HG03064 (cell line): ENCODE measurements around the gene EFHB.
"Not testable (repeated sequence)": the region's sequence is repeated elsewhere in the genome, so short reads cannot be mapped to it uniquely, and the experiment has no call there.

Experiments used
- ATAC-seq: cut with Tn5 transposase; IDR thresholded peaks from one replicate; pipeline ENCODE4 v1.9.1; 2021; ENCODE audit warnings: low read depth; ENCODE audit not compliant: unreplicated experiment

EFHB gene

GRCh38 chr3:19934098-19934566, at the start of gene EFHB:
Gene EFHB, minus strand, starts transcription at chr3:19934217. Its CDS starts 199 bp downstream, at chr3:19934018.
- no peak for ATAC-seq

GRCh38 chr3:19972054-19972453, 38.0 kb upstream of the EFHB start:
- no peak for ATAC-seq

- ATAC-seq, result no peak
Observed at GRCh38 chr3:19970327-19970726, 36.3 kb upstream of the EFHB start.

- no peak for ATAC-seq
Observed at GRCh38 chr3:19967812-19968211, 33.8 kb upstream of the EFHB start.

GRCh38 chr3:19967208-19967607, 33.2 kb upstream of the EFHB start:
- no peak for ATAC-seq

GRCh38 chr3:19961960-19962359, 27.9 kb upstream of the EFHB start:
- ATAC-seq, result no peak

- ATAC-seq, result no peak
Observed at GRCh38 chr3:19960696-19961095, 26.7 kb upstream of the EFHB start.

- ATAC-seq, result no peak
Observed at GRCh38 chr3:19959505-19959904, 25.5 kb upstream of the EFHB start.

- not testable (repeated sequence) for ATAC-seq
Observed at GRCh38 chr3:19957354-19957753, 23.3 kb upstream of the EFHB start.

- no peak for ATAC-seq
Observed at GRCh38 chr3:19954676-19955075, 20.7 kb upstream of the EFHB start.

- ATAC-seq, result no peak
Observed at GRCh38 chr3:19950316-19950715, 16.3 kb upstream of the EFHB start.

GRCh38 chr3:19948226-19948591, 14.2 kb upstream of the EFHB start:
- no peak for ATAC-seq

GRCh38 chr3:19947549-19948225, 13.7 kb upstream of the EFHB start:
- peak; percentile 25 for ATAC-seq

- peak; percentile 97 for ATAC-seq
Observed at GRCh38 chr3:19946832-19947548, 13.0 kb upstream of the EFHB start, which contains the start of gene RAB5A. Gene RAB5A, plus strand, starts transcription at chr3:19947097. Its CDS starts 3,802 bp downstream, at chr3:19950899.

GRCh38 chr3:19945969-19946831, 12.2 kb upstream of the EFHB start:
- ATAC-seq, result peak; percentile 5

GRCh38 chr3:19945534-19945933, 11.5 kb upstream of the EFHB start:
- ATAC-seq, result no peak

- no peak for ATAC-seq
Observed at GRCh38 chr3:19940643-19941042, 6.6 kb upstream of the EFHB start.

GRCh38 chr3:19938295-19938627, 4.2 kb upstream of the EFHB start:
- no peak for ATAC-seq

- no peak for ATAC-seq
Observed at GRCh38 chr3:19937459-19938294, 3.7 kb upstream of the EFHB start.

GRCh38 chr3:19932422-19932821, 1.6 kb downstream of the EFHB start:
- no peak for ATAC-seq
